Measurements from ENCODE around the gene OSM.

Gene OSM

DNA sequence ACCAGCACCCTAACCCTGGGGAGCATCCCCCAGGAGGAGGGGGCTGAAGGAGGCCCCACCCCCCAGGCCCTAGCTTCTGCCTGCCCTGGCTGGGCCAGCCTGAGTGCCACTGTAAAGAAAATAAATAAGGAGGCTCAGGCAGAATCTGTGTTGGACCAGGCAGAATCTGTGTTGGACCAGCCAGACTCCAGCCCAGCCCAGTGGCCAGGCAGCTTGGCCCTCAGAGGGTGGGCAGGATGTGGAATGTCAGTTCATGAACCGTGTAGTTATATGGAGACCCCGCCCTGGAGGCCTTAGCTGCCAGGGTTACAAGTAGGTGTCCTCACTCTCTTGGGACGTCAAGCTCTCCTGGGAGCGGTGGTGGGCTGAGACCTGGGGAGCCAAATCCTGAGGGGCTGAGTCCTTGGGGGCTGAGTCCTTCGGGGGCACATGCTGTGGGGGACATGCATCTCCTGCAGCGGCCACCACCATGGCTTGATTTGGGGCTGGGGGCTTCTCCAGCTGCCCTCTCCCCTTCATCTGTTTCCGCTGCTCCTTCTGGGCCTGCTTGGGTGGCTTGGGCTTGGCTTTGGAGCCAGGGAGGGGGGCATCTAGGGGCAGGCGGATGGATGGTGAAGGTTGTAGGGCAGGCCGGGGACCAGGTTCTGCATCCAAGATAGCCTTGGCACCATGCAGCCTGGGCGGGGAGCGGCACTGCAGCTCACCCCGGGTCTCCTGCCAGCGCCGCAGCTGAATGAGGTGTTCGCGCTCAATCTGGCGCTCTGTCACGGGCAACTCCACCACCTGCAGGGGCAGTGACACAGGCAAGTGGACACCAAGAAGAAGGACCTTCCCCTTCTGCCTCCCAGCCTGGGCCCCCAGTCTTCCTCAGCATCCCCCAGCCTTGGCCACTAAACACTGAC, 25.7 kb upstream of the OSM start:
- no peak for TF ChIP-seq CTCF (conservative IDR thresholded peaks at IDR 0.05; ENCODE audit: low read depth, low read length)
- H3K4me3 ChIP-seq (ENCODE audit: low read depth, low read length): no peak overlapping the region
- DNase-seq (ENCODE audit: low read depth): no peak

DNA sequence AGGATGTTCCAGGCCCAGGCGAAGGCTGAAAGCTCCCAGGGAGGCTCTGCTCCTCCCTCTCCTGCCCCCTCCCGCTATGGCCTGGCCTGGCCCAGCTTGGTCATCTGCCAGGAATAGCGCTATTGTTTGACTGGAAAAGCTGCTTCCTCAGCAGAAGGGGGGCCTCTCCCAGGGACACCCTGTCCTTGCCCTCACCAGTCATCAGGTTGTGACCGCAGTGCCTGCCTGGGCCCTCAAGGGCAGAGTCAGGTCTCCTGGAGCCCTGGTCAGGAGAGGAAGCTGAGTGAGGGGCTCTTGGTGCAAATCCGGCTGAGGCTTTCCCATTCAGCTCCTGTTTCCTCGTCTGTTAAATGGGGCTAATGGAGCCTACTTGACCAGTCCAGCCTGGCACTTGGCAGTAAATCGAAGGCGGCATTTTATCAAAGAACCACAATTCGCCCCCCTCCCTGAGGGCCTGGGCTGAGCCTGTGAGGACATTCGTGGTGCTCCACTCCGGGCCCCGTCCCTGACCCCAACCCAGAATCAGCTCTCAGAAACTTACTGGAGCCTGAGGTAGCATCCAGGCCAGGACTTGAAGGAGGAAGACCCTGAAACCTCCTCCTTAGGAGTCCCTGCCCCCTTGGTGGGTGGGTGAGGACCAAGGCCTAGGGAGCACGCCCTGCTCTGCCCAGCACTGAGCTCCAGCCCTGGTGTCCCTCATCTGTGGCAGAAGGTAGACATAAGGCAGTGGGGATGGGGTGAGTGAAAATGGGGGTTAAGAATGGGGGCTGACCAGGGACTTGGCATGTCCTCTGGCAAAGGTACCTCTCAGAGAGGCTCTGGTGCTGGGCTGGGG, 24.6 kb upstream of the OSM start:
- no peak for TF ChIP-seq CTCF (conservative IDR thresholded peaks at IDR 0.05; ENCODE audit: low read depth, low read length)
- no peak for DNase-seq (ENCODE audit: low read depth)
- no peak overlapping the region for H3K4me3 ChIP-seq (ENCODE audit: low read depth, low read length)

- H3K4me3 ChIP-seq (ENCODE audit: low read depth, low read length): no peak overlapping the region
Measured at GRCh38 chr22:30290342-30291057, 23.8 kb upstream of the OSM start.

DNA sequence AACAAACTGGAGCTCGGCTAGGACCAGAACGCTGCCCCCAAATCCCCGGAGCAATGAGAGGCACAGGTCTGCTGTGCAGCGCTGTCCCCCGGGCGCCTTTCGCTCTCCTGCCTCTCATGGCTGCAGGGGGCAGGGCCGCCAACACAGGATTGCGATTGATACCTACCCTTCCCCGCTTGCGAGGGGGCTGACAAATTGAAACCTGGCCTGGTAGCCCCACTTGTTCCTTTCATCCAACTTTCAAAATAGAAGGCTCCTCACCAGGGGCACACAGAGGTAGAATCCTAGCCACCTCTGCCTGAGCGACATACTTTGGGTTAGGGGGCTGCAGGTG, 23.3 kb upstream of the OSM start:
- H3K4me3 ChIP-seq (ENCODE audit: low read depth, low read length): peak overlapping the region; percentile 82
- TF ChIP-seq CTCF (conservative IDR thresholded peaks at IDR 0.05; ENCODE audit: low read depth, low read length): no peak
- no peak for DNase-seq (ENCODE audit: low read depth)

More at GRCh38 chr22:30290342-30291057, 23.8 kb upstream of the OSM start:
- DNase-seq (ENCODE audit: low read depth): peak; percentile 86
- TF ChIP-seq CTCF (conservative IDR thresholded peaks at IDR 0.05; ENCODE audit: low read depth, low read length): no peak

DNA sequence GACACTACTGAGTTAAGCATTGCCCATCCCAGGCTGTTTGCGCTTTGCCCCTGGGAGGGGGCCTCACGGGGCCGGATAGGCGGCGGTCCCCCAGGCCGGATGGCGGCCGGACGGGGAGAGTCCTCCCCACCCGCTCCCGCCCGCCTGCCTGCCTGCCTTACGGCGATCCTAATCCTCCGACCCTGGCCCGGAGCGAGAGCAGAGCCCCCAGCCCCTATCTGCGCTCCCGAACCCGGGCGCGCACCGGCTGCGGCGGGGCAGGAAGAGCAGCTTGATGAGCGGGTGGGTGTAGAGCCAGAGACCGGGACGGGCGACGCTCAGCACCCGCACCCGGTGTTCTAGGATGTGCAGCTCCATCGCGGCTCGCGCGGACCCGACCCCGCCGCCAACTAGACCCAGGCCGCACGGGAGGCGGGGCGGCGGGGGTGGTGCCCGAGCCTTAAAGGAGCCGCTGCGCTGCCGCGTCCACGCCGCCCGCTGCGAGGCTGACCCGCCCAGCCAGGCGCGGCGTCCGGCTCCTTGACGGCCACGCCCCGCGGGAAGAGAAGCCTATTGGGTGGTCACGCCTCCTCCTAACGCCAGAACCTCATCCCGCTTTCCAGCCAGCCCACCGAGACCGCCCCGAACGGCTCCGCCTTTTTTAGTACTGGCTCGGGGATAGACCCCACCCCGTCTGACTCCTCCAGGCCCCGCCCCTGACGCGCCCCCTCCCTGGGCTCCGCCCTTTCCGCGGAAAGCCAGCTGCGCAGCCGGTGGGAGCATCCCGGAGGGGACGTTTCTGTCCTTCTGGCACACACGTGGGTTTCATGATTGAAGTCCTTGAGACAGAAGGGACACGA, 22.7 kb upstream of the OSM start, which contains the start of gene CASTOR1:
TSS of gene CASTOR1 (minus strand) at position 365 of the 839 bp plus-strand sequence. CDS start at position 357, 8 bp downstream.
- DNase-seq (ENCODE audit: low read depth): peak; percentile 99
- H3K4me3 ChIP-seq (ENCODE audit: low read depth, low read length): peak within 1 kb of the TSS; percentile 82
- TF ChIP-seq CTCF (conservative IDR thresholded peaks at IDR 0.05; ENCODE audit: low read depth, low read length): peak; percentile 0

Measured in choroid plexus epithelial cell (primary cell).